Ovary (tissue), 9 donors: ENCODE results near the gene ZNRF4. TPM values are rescaled to one million over a fixed set of nuclear protein-coding genes. Genes with fewer than 3 reads are reported as not detected.
"Not testable (repeated sequence)": the region's sequence is repeated elsewhere in the genome, so short reads cannot be mapped to it uniquely, and the experiment has no call there.

Experiments used
- DNase-seq, 5 donors: peaks; one replicate each; pipeline ENCODE4 v3.0.0-alpha.2; 2019 to 2020
- H3K27ac ChIP-seq, 2 donors: fragments of 200-600 bp; one replicate each; pipeline versions ENCODE4 v1.5.1 to v1.8.0; 2019 to 2022
- H3K27me3 ChIP-seq: fragments of 200-600 bp; one replicate; pipeline ENCODE4 v1.8.0; 2022
- H3K36me3 ChIP-seq: fragments of 200-600 bp; sonication (generic); one replicate; pipeline ENCODE4 v1.5.1; 2019
- H3K4me1 ChIP-seq: one replicate; pipeline ENCODE4 v1.8.1; 2013; ENCODE audit warnings: mild to moderate bottlenecking, moderate library complexity; ENCODE audit not compliant: insufficient read depth
- H3K4me3 ChIP-seq: fragments of 200-600 bp; sonication (generic); one replicate; pipeline ENCODE4 v1.5.1; 2017
- H3K9me3 ChIP-seq, 2 donors: fragments of 200-600 bp in 1 of 2; sonication (generic) in 1 of 2; one replicate each; pipeline versions ENCODE4 v1.5.1 to v1.8.1; 2013 to 2019; ENCODE audit warnings: mild to moderate bottlenecking in 1 of 2, moderate library complexity in 1 of 2
- CTCF ChIP-seq, 3 donors: fragments of 450-650 bp in 2 of 3; fragments of 200-600 bp in 1 of 3; IDR thresholded peaks; one replicate each; pipeline versions ENCODE4 v1.5.1 to v1.8.0; 2016 to 2022; ENCODE audit warnings: antibody characterized with exemption in 3 of 3, mild to moderate bottlenecking in 1 of 3
- EP300 ChIP-seq: sonication (generic); formaldehyde crosslinking; IDR thresholded peaks from one replicate; pipeline ENCODE4 v1.6.1; 2017; ENCODE audit warnings: antibody characterized with exemption
- POLR2A ChIP-seq: fragments of 450-650 bp; IDR thresholded peaks from one replicate; pipeline ENCODE4 v1.6.1; 2017; ENCODE audit warnings: antibody characterized with exemption, mild to moderate bottlenecking, moderate library complexity
- WGBS, 3 donors: extraction: QIAGEN DNeasy Blood & Tissue Kit in 1 of 3; methylation state at CpG; one replicate each; pipeline versions ENCODE4 v1.1.5 to v1.1.7; 2013 to 2017; 5-methylcytosine and 5-hydroxymethylcytosine counted together
- intact Hi-C, 4 donors: fragments of 100-400 bp; cut with DNase I; formaldehyde crosslinking; loops; one replicate each; pipeline versions ENCODE4 v1.11.0 to v1.15.1; 2022 to 2023
- polyA plus RNA-seq, 2 donors: library from polyadenylated mRNA; stranded (reverse); fragments of 200-250 nt in 1 of 2; fragments of 350-450 nt in 1 of 2; fragmentation: Illumina TruSeq in 1 of 2; extraction: RNeasy Lipid Tissue Mini Kit (QIAGEN cat#74804) in 1 of 2; gene quantifications; one replicate each; pipeline ENCODE4 v1.2.3, GENCODE V29; 2013 to 2014
- total RNA-seq, 7 donors: library from RNA; depleted of rRNA in 2 of 7; stranded (reverse); fragments of >200 nt in 2 of 7; fragmentation: NEBNext Ultra II Directional in 3 of 7; extraction: Animal tissue kit (Norgen Biotek cat#: 25700) in 3 of 7; gene quantifications; one replicate each; pipeline versions ENCODE4 v1.1.0 to v1.2.4, GENCODE V29; 2016 to 2023
- donor health status: DM: no; HTN: no; CAD: no; lungs with moderate emphysema.
- donor health status: DM: no; HTN: no; CAD: no.
- donor health status: Bipolar disorder and iron deficiency.
- donor health status: DM: yes; HTN: yes; CAD: no.
- donor health status: DM: no; HTN: no; CAD: no.
- donor health status: DM: yes; HTN: yes; CAD: no.

ZNRF4 gene
- total and polyA plus RNA-seq, 9 donors = not detected

- intact Hi-C loops = no loop called here
- Histone ChIP-seq H3K9me3 (peaks cover 0 to 10% of the 10 kb centered on the region in 2 donors), H3K27me3 (no peaks in the 10 kb centered on the region), H3K36me3 (no peaks in the 10 kb centered on the region), H3K27ac (no peak overlapping the region), H3K4me1 (no peaks in the 10 kb centered on the region), H3K4me3 (no peak overlapping the region)
- WGBS, 3 donors = 16 to 37% (median 28%) methylated on average over 6 of the region's 6 CpGs
- DNase-seq = peak in 1 of 5 donors; percentile 27
- TF ChIP-seq CTCF (IDR thresholded peaks at IDR 0.05) (no peak), POLR2A (no peak), EP300 (no peak)
Measured at GRCh38 chr19:5480427-5480836, 25.2 kb downstream of the ZNRF4 start.

GRCh38 chr19:5481957-5482356 is 26.7 kb downstream of the ZNRF4 start:
- intact Hi-C loops = no loop called here
- TF ChIP-seq CTCF (IDR thresholded peaks at IDR 0.05) (no peak), POLR2A (no peak), EP300 (no peak)
- Histone ChIP-seq H3K27ac (no peak overlapping the region), H3K27me3 (no peaks in the 10 kb centered on the region), H3K4me1 (no peaks in the 10 kb centered on the region), H3K9me3 (peaks cover 0 to 10% of the 10 kb centered on the region in 2 donors), H3K36me3 (no peaks in the 10 kb centered on the region), H3K4me3 (no peak overlapping the region)
- WGBS, 3 donors = 78 to 85% (median 83%) methylated on average over 2 of the region's 2 CpGs
- DNase-seq = no peak

GRCh38 chr19:5484398-5485285 is 29.4 kb downstream of the ZNRF4 start:
- Histone ChIP-seq H3K27ac (no peak overlapping the region), H3K4me3 (no peak overlapping the region), H3K9me3 (peaks cover 0 to 10% of the 10 kb centered on the region in 2 donors), H3K36me3 (no peaks in the 10 kb centered on the region), H3K4me1 (no peaks in the 10 kb centered on the region), H3K27me3 (no peaks in the 10 kb centered on the region)
- TF ChIP-seq CTCF (IDR thresholded peaks at IDR 0.05) (no peak), POLR2A (no peak), EP300 (no peak)
- 19 to 20% (median 20%) methylated on average over 13 of the region's 13 CpGs for WGBS, 3 donors
- intact Hi-C loops = no loop called here
- no peak for DNase-seq

- no peaks in the 10 kb centered on the region for H3K36me3 ChIP-seq
- H3K4me1 ChIP-seq = no peaks in the 10 kb centered on the region
- H3K4me3 ChIP-seq = no peak overlapping the region
- WGBS, 3 donors = 66 to 79% (median 75%) methylated on average over 3 of the region's 3 CpGs
- DNase-seq = no peak
- intact Hi-C loops = no loop called here
- H3K9me3 ChIP-seq = peaks cover 0 to 10% of the 10 kb centered on the region in 2 donors
- no peak overlapping the region for H3K27ac ChIP-seq
- H3K27me3 ChIP-seq = no peaks in the 10 kb centered on the region
- TF ChIP-seq CTCF (IDR thresholded peaks at IDR 0.05) (no peak), POLR2A (no peak), EP300 (no peak)
Measured at GRCh38 chr19:5485286-5485636, 30.0 kb downstream of the ZNRF4 start.

- H3K4me3 ChIP-seq, H3K4me1 ChIP-seq, H3K36me3 ChIP-seq, H3K27ac ChIP-seq, H3K27me3 ChIP-seq, intact Hi-C loops, DNase-seq: not testable (repeated sequence)
- 86 to 90% (median 88%) methylated on average over 4 of the region's 4 CpGs for WGBS, 3 donors
- H3K9me3 ChIP-seq = peaks cover 0 to 10% of the 10 kb centered on the region in 2 donors
Measured at GRCh38 chr19:5485658-5486057, 30.4 kb downstream of the ZNRF4 start.
